Spinal cord (tissue), 10 donors: ENCODE results near the gene LFNG. TPM values are rescaled to one million over a fixed set of nuclear protein-coding genes. Genes with fewer than 3 reads are reported as not detected.

Experiments
- DNase-seq, 6 donors: peaks; one replicate each; pipeline versions ENCODE4 v3.0.0 to v3.0.0-alpha.2; 2013 to 2015; ENCODE audit warnings: low spot score in 6 of 6, low read depth in 4 of 6
- H3K27ac ChIP-seq: one replicate; pipeline ENCODE4 v1.5.1; 2013; ENCODE audit warnings: low read depth, low read length, control low read depth
- H3K27me3 ChIP-seq: one replicate; pipeline ENCODE4 v1.6.1; 2013; ENCODE audit warnings: low read length; ENCODE audit not compliant: control insufficient read depth, insufficient read depth
- H3K36me3 ChIP-seq: one replicate; pipeline ENCODE4 v1.6.1; 2013; ENCODE audit warnings: low read length; ENCODE audit not compliant: control insufficient read depth, insufficient read depth
- H3K4me1 ChIP-seq: one replicate; pipeline ENCODE4 v1.6.1; 2013; ENCODE audit warnings: low read length; ENCODE audit not compliant: control insufficient read depth, insufficient read depth
- H3K4me3 ChIP-seq: one replicate; pipeline ENCODE4 v1.5.1; 2013; ENCODE audit warnings: low read depth, low read length, control low read depth
- H3K9me3 ChIP-seq: one replicate; pipeline ENCODE4 v1.6.1; 2013; ENCODE audit warnings: low read length; ENCODE audit not compliant: control insufficient read depth, insufficient read depth
- WGBS: methylation state at CpG from one replicate; pipeline ENCODE4 v1.1.5; 2013; ENCODE audit warnings: missing lambda C conversion rate; ENCODE audit not compliant: insufficient coverage; 5-methylcytosine and 5-hydroxymethylcytosine counted together
- polyA plus RNA-seq, 2 donors: library from polyadenylated mRNA; unstranded; fragments of 120-200 nt; gene quantifications; one replicate each; pipeline ENCODE4 v1.2.1, GENCODE V29; 2013; ENCODE audit not compliant: insufficient read length in 2 of 2
- small RNA-seq: library from RNA; depleted of rRNA; stranded (forward); fragments of <200 nt; gene quantifications from one replicate; pipeline ENCODE3, GENCODE V24; 2014; ENCODE audit warnings: low replicate concordance
- total RNA-seq, 2 donors: library from RNA; depleted of rRNA in 1 of 2; stranded (reverse); fragments of 120-200 nt in 1 of 2; fragments of >200 nt in 1 of 2; gene quantifications; one replicate each; pipeline versions ENCODE4 v1.2.3 to v1.2.4, GENCODE V29; 2013 to 2014
- donor health status: healthy.

The LFNG gene
- total and polyA plus RNA-seq, 4 donors: 16.7 to 47.0 (median 35.3) TPM

DNA sequence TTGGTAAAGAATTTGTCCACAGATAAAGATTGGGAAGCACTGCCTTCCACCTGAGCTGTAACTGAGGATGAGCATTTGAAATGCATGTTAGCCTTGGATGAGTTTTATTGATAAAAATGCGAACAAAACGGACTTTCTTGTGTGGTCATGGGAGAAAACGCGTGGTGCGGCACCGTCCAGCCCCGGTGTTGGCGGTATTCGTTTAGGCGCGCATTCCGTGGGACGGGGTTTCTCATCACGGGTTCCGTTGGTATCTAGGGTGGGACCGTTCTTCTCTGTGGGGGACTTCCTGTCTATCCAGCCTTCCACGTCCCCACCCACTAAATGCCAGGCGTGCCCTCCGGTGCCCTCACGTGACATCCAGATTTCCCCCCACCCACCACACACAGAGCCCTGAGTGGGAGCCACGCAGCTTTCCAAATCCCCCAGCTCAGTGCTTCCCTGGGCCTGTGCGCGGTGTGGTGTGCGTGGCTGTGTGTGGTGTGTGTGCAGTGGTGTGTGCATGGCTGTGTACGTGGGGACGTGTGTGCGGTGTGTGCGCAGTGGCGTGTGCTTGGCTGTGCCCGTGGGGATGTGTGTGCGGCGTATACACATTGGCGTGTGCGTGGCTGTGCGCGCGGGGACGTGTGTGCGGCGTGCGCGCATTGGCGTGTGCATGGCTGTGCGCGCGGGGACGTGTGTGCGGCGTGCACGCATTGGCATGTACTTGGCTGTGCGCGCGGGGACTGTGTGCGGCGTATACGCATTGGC is 57.3 kb downstream of the LFNG start:
- WGBS: 97% methylated on average over 47 of the region's 56 CpGs
- H3K4me3 ChIP-seq: no peak overlapping the region
- no peak for DNase-seq

More for the DNA sequence above, 57.3 kb downstream of the LFNG start:
- Histone ChIP-seq H3K9me3 (no peaks in the 10 kb centered on the region), H3K27me3 (no peaks in the 10 kb centered on the region), H3K4me1 (no peaks in the 10 kb centered on the region), H3K36me3 (peaks cover 69% of the 10 kb centered on the region), H3K27ac (no peak overlapping the region)

Small RNAs within 50 kb of the gene (small RNA-seq; reads per million reads assigned to genes)
- not detected for gene MIR4648

Other genes with a start within 250 kb of the LFNG start
- gene SNX8, start 205.3 kb upstream of the LFNG start, total RNA-seq: 10 to 100 TPM; 12.2 to 14.8 TPM
- 10 to 100 TPM; 33.0 to 36.9 TPM for gene SNX8, start 205.3 kb upstream of the LFNG start, polyA plus RNA-seq
- 100 to 1,000 TPM in 1 of 2 donors, 10 to 100 TPM in 1; 67.9 to 102 TPM for gene EIF3B, start 164.9 kb upstream of the LFNG start, total RNA-seq
- gene EIF3B, start 164.9 kb upstream of the LFNG start, polyA plus RNA-seq: 10 to 100 TPM; 84.4 to 97.4 TPM
- 10 to 100 TPM in 1 of 2 donors, 1 to 10 TPM in 1; 3.6 to 12.1 TPM for gene CHST12, start 116.2 kb upstream of the LFNG start, total RNA-seq
- 10 to 100 TPM; 20.7 to 27.9 TPM for gene CHST12, start 116.2 kb upstream of the LFNG start, polyA plus RNA-seq
- gene GRIFIN, start 43.4 kb upstream of the LFNG start, total RNA-seq: not detected
- under 1 TPM in 1 of 2 donors, not detected in 1; 0.41 TPM for gene GRIFIN, start 43.4 kb upstream of the LFNG start, polyA plus RNA-seq
- 10 to 100 TPM; 18.5 to 32.7 TPM for gene BRAT1, start 35.8 kb downstream of the LFNG start, total RNA-seq
- gene BRAT1, start 35.8 kb downstream of the LFNG start, polyA plus RNA-seq: 10 to 100 TPM; 42.5 to 49.0 TPM
- gene IQCE, start 39.2 kb downstream of the LFNG start, total RNA-seq: 10 to 100 TPM; 13.5 to 23.9 TPM
- 10 to 100 TPM; 39.6 to 47.1 TPM for gene IQCE, start 39.2 kb downstream of the LFNG start, polyA plus RNA-seq
- 10 to 100 TPM; 26.1 to 31.8 TPM for gene TTYH3, start 112.2 kb downstream of the LFNG start, total RNA-seq
- 100 to 1,000 TPM; 209 to 218 TPM for gene TTYH3, start 112.2 kb downstream of the LFNG start, polyA plus RNA-seq
- gene AMZ1, start 168.4 kb downstream of the LFNG start, total RNA-seq: 1 to 10 TPM in 1 of 2 donors, under 1 TPM in 1; 0.83 to 2.3 TPM
- 1 to 10 TPM; 4.2 to 4.8 TPM for gene AMZ1, start 168.4 kb downstream of the LFNG start, polyA plus RNA-seq